SK-N-SH (cell line): ENCODE results near the gene KDM4F. TPM values are rescaled to one million over a fixed set of nuclear protein-coding genes. Genes with fewer than 3 reads are reported as not detected.

Experiments
- CTCF ChIA-PET: fragments of 300-600, 350-600 bp; formaldehyde crosslinking; extraction: SDS; loops from one replicate; lab custom pipeline; 2021; lab: Yijun Ruan, JAX
- POLR2A ChIA-PET: fragments of 350-600 bp; sonication (Branson Sonifier 250); formaldehyde crosslinking; extraction: SDS; loops from one replicate; lab custom pipeline; 2020; ENCODE audit warnings: antibody characterized with exemption, inconsistent platforms; lab: Yijun Ruan, JAX
- DNase-seq: peaks from one replicate; pipeline ENCODE4 v3.0.0; 2012
- H2AFZ ChIP-seq: fragments of 200-600 bp; sonication (generic); 2 replicates; pipeline ENCODE4 v1.8.1; 2016; ENCODE audit warnings: antibody characterized with exemption, mild to moderate bottlenecking, low read depth
- H3F3A ChIP-seq: fragments of 200-600 bp; sonication (generic); replicated peaks from 2 replicates; pipeline ENCODE3; 2016; ENCODE audit warnings: antibody characterized with exemption, mild to moderate bottlenecking; ENCODE audit not compliant: insufficient read depth
- H3K27ac ChIP-seq, 2 experiments: fragments of 200-500 bp in 1 of 2; fragments of 200-600 bp in 1 of 2; sonication (Bioruptor generic) in 1 of 2; sonication (generic), shearing (Covaris generic) in 1 of 2; 2 replicates each; pipeline versions ENCODE4 v1.5.1 to v1.6.1; 2014 to 2016; ENCODE audit warnings: low read depth in 2 of 2, inconsistent platforms in 1 of 2, low read length in 1 of 2, mild to moderate bottlenecking in 1 of 2, mixed read lengths in 1 of 2
- H3K27me3 ChIP-seq: fragments of 200-600 bp; sonication (generic), shearing (Covaris generic); 2 replicates; pipeline ENCODE4 v1.6.1; 2016; ENCODE audit warnings: mixed run types; ENCODE audit not compliant: insufficient read depth
- H3K36me3 ChIP-seq, 2 experiments: fragments of 200-500 bp in 1 of 2; fragments of 200-600 bp in 1 of 2; sonication (Bioruptor generic) in 1 of 2; sonication (generic) in 1 of 2; replicated peaks in 1 of 2; 2 replicates each; pipeline versions ENCODE3 to v1.5.1; 2014 to 2016; ENCODE audit warnings: low read length in 1 of 2, mild to moderate bottlenecking in 1 of 2; ENCODE audit not compliant: insufficient read depth in 2 of 2, control insufficient read depth in 1 of 2
- H3K4me1 ChIP-seq, 2 experiments: fragments of 200-500 bp in 1 of 2; fragments of 200-600 bp in 1 of 2; sonication (Bioruptor generic) in 1 of 2; sonication (generic), shearing (Covaris generic) in 1 of 2; 2 replicates each; pipeline versions ENCODE4 v1.5.1 to v1.6.1; 2014 to 2016; ENCODE audit warnings: low read depth in 1 of 2, low read length in 1 of 2, mixed run types in 1 of 2; ENCODE audit not compliant: insufficient read depth in 2 of 2, control insufficient read depth in 1 of 2
- H3K4me2 ChIP-seq: fragments of 200-600 bp; sonication (generic), shearing (Covaris generic); 2 replicates; pipeline ENCODE4 v1.6.1; 2017; ENCODE audit warnings: mixed run types
- H3K4me3 ChIP-seq, 2 experiments: fragments of 200-500 bp in 1 of 2; fragments of 200-600 bp in 1 of 2; sonication (Bioruptor generic) in 1 of 2; sonication (generic), shearing (Covaris generic) in 1 of 2; 2 replicates each; pipeline versions ENCODE4 v1.5.1 to v1.8.1; 2014 to 2016; ENCODE audit warnings: low read depth in 2 of 2, inconsistent platforms in 1 of 2, low read length in 1 of 2, mild to moderate bottlenecking in 1 of 2, mixed read lengths in 1 of 2, moderate library complexity in 1 of 2
- H3K79me2 ChIP-seq: fragments of 200-600 bp; sonication (generic); 2 replicates; pipeline ENCODE4 v1.8.1; 2017; ENCODE audit warnings: mild to moderate bottlenecking; ENCODE audit not compliant: insufficient read depth
- H3K9ac ChIP-seq: fragments of 200-600 bp; sonication (generic); 2 replicates; pipeline ENCODE4 v1.6.1; 2017; ENCODE audit warnings: mixed run types
- H3K9me2 ChIP-seq: fragments of 200-600 bp; sonication (generic); 2 replicates; pipeline ENCODE4 v1.6.1; 2017; ENCODE audit warnings: mixed run types
- H3K9me3 ChIP-seq: fragments of 200-600 bp; sonication (generic); 2 replicates; pipeline ENCODE4 v1.6.1; 2017; ENCODE audit warnings: mixed run types, mild to moderate bottlenecking, moderate library complexity
- H4K20me1 ChIP-seq: fragments of 200-600 bp; sonication (generic); 2 replicates; pipeline ENCODE4 v1.6.1; 2017; ENCODE audit warnings: mild to moderate bottlenecking, mixed run types; ENCODE audit not compliant: insufficient read depth
- CHD2 ChIP-seq: fragments of 150-350 bp; IDR thresholded peaks from 2 replicates; pipeline ENCODE4 v1.6.1; 2018; ENCODE audit warnings: low read length; ENCODE audit not compliant: partially characterized antibody
- EP300 ChIP-seq, 2 experiments: IDR thresholded peaks; 2 replicates each; pipeline versions ENCODE4 v1.4.0 to v1.6.1; 2012; ENCODE audit warnings: borderline replicate concordance in 1 of 2, low read depth in 1 of 2, low read length in 1 of 2
- EZH2phosphoT487 ChIP-seq: fragments of 200-600 bp; sonication (generic); IDR thresholded peaks from 2 replicates; pipeline ENCODE4 v1.6.1; 2017; ENCODE audit warnings: low read depth, mixed run types, mild to moderate bottlenecking, antibody characterized with exemption, moderate library complexity, borderline replicate concordance
- FOXJ3 ChIP-seq: sonication (generic); formaldehyde crosslinking; IDR thresholded peaks from 2 replicates; pipeline ENCODE4 v1.5.1; 2020; ENCODE audit warnings: mild to moderate bottlenecking, missing genetic modification reagents
- JUND ChIP-seq: IDR thresholded peaks from 2 replicates; pipeline ENCODE4 v1.4.0; 2012
- MAX ChIP-seq: IDR thresholded peaks from 2 replicates; pipeline ENCODE4 v1.4.0; 2012; ENCODE audit warnings: low read depth
- NFIC ChIP-seq: IDR thresholded peaks from 2 replicates; pipeline ENCODE4 v1.4.0; 2012; ENCODE audit warnings: borderline replicate concordance
- NRF1 ChIP-seq: IDR thresholded peaks from 2 replicates; pipeline ENCODE4 v1.6.1; 2012; ENCODE audit warnings: low read depth, mild to moderate bottlenecking, low read length
- POLR2AphosphoS5 ChIP-seq: IDR thresholded peaks from 2 replicates; pipeline ENCODE4 v1.6.1; 2012; ENCODE audit warnings: low read depth, low read length
- RAD21 ChIP-seq: IDR thresholded peaks from 2 replicates; pipeline ENCODE4 v1.6.1; 2012; ENCODE audit warnings: mild to moderate bottlenecking, low read length
- RCOR1 ChIP-seq: fragments of 150-350 bp; IDR thresholded peaks from 2 replicates; pipeline ENCODE4 v1.6.1; 2017; ENCODE audit warnings: antibody characterized with exemption, low read length
- REST ChIP-seq: IDR thresholded peaks from 2 replicates; pipeline ENCODE4 v1.6.1; 2012; ENCODE audit warnings: mild to moderate bottlenecking, low read depth, low read length, moderate library complexity
- RFX5 ChIP-seq: IDR thresholded peaks from 2 replicates; pipeline ENCODE4 v1.6.1; 2012; ENCODE audit warnings: mild to moderate bottlenecking, improper control_type of control experiment, low read length
- TAF1 ChIP-seq: IDR thresholded peaks from 2 replicates; pipeline ENCODE4 v1.6.1; 2012; ENCODE audit warnings: low read depth, mild to moderate bottlenecking, low read length, moderate library complexity, borderline replicate concordance
- TEAD4 ChIP-seq: IDR thresholded peaks from 2 replicates; pipeline ENCODE4 v1.4.0; 2012; ENCODE audit warnings: mild to moderate bottlenecking, borderline replicate concordance; ENCODE audit not compliant: insufficient read depth
- YY1 ChIP-seq: IDR thresholded peaks from 2 replicates; pipeline ENCODE4 v1.4.0; 2012; ENCODE audit warnings: low read depth, mild to moderate bottlenecking
- WGBS: methylation state at CpG from one replicate; pipeline ENCODE4 v1.1.6; 2017; ENCODE audit warnings: low lambda C conversion rate; 5-methylcytosine and 5-hydroxymethylcytosine counted together
- polyA plus RNA-seq, 3 experiments: library from polyadenylated mRNA; depleted of rRNA; stranded (reverse); fragments of >200 nt; gene quantifications; 2 replicates each; pipeline ENCODE4 v1.2.3, GENCODE V29; 2012
- TF ChIP-seq, protein P1 (sequence below): fragments of 150-350 bp; IDR thresholded peaks from 2 replicates; pipeline ENCODE4 v1.6.1; 2017; ENCODE audit warnings: antibody characterized with exemption, low read length, low read depth, borderline replicate concordance
- TF ChIP-seq, protein P2 (sequence below): IDR thresholded peaks from 2 replicates; pipeline ENCODE4 v1.4.0; 2012; ENCODE audit warnings: low read depth, borderline replicate concordance
- TF ChIP-seq, protein P3 (sequence below): fragments of 150-350 bp; IDR thresholded peaks from 2 replicates; pipeline ENCODE4 v1.6.1; 2016; ENCODE audit warnings: mild to moderate bottlenecking, low read depth, low read length
- TF ChIP-seq, protein P4 (sequence below): IDR thresholded peaks from 2 replicates; pipeline ENCODE4; 2012

KDM4F gene
- polyA plus RNA-seq, 1 of the 3 experiments (the other 2 are of a cell fraction), result not detected

DNA sequence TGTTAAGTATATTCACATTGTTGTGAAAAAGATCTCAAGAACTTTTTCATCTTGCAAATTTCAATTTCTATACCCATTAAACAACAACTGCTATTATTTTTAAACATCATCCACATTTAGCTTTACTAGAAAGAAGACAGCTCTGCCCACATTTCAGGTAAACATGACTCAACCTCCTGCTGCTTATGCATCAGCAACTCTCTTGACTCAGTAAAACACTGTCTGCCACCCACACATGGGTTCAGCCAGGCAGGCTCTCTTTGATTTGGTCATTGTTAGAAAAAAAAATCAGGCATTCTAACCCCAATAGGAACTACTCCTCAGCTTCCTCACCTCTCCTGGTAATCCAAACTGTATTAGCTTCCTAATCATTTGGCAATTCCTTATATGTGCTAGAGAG lies 35.3 kb downstream of the KDM4F start (continued):
- TF ChIP-seq, protein P1, sequence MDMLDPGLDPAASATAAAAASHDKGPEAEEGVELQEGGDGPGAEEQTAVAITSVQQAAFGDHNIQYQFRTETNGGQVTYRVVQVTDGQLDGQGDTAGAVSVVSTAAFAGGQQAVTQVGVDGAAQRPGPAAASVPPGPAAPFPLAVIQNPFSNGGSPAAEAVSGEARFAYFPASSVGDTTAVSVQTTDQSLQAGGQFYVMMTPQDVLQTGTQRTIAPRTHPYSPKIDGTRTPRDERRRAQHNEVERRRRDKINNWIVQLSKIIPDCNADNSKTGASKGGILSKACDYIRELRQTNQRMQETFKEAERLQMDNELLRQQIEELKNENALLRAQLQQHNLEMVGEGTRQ, result no peak
- TF ChIP-seq, protein P2, sequence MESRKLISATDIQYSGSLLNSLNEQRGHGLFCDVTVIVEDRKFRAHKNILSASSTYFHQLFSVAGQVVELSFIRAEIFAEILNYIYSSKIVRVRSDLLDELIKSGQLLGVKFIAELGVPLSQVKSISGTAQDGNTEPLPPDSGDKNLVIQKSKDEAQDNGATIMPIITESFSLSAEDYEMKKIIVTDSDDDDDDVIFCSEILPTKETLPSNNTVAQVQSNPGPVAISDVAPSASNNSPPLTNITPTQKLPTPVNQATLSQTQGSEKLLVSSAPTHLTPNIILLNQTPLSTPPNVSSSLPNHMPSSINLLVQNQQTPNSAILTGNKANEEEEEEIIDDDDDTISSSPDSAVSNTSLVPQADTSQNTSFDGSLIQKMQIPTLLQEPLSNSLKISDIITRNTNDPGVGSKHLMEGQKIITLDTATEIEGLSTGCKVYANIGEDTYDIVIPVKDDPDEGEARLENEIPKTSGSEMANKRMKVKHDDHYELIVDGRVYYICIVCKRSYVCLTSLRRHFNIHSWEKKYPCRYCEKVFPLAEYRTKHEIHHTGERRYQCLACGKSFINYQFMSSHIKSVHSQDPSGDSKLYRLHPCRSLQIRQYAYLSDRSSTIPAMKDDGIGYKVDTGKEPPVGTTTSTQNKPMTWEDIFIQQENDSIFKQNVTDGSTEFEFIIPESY, result no peak

DNA sequence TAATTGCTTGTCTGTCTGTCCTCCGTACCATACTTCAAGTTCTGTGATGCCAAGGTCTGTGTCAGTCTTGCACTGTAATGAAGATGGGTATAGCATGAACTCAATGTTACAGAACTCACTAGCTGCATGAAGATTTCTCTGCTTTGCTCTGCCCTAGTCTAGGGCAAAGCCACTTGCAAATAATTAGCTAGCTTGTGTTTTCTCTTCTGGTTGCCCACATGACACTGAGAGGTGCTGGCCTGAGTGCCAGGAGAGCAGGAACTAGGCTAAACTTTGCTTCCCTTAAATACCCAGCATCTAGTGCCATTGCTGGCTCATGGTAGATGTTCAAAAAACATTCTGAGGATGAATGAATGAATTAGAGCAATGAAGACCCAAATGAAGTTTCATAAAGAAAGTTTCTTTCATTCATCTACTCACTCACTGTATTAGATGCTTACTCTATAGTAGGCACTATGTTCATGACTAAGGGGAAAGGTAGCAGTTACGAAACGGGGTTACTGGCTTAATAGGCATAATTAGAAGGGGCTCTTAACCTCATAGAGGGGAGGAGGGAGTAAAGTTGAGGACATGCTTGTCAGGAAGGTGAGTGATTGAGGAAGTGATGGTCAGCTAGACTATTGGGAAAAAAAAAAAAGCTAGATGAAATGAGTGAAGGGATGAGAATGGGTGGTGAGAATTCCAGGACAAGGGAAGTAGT lies 36.0 kb downstream of the KDM4F start:
- no peaks in the 10 kb centered on the region for H3K36me3 ChIP-seq
- H3K4me2 ChIP-seq, result no peak overlapping the region
- H4K20me1 ChIP-seq, result no peaks in the 10 kb centered on the region
- H3F3A ChIP-seq, result no peaks in the 10 kb centered on the region
- H3K9ac ChIP-seq, result no peak overlapping the region
- H2AFZ ChIP-seq, result no peak overlapping the region
- no peaks in the 10 kb centered on the region for H3K79me2 ChIP-seq
- ChIA-PET CTCF (interaction anchor here (1.4 kb wide), 1 partner anchor 17 kb away, joined by 5 read pairs; no protein-coding TSS in a partner anchor), POLR2A (interaction anchor here (0.6 kb wide), 1 partner anchor 135 kb away, joined by 3 read pairs; no protein-coding TSS in a partner anchor)
- no peak overlapping the region for H3K27ac ChIP-seq
- WGBS, result 79% methylated on average over 3 of the region's 3 CpGs
- no peak overlapping the region for H3K4me3 ChIP-seq
- H3K4me1 ChIP-seq, result peaks cover 0 to 4% of the 10 kb centered on the region in 2 experiments; a peak in 1 of 4 replicates
- no peaks in the 10 kb centered on the region for H3K9me2 ChIP-seq
- TF ChIP-seq FOXJ3 (no peak), NRF1 (no peak), EZH2phosphoT487 (no peak), RCOR1 (no peak), RFX5 (no peak), NFIC (no peak), JUND (no peak), TEAD4 (no peak), REST (no peak), CHD2 (no peak), POLR2AphosphoS5 (no peak), RAD21 (no peak), MAX (no peak), YY1 (no peak), TAF1 (no peak), EP300 (IDR thresholded peaks at IDR 0.05; ENCODE audit: borderline replicate concordance in 1 of 2, low read depth in 1 of 2, low read length in 1 of 2) (no peak)
- TF ChIP-seq, protein P3, sequence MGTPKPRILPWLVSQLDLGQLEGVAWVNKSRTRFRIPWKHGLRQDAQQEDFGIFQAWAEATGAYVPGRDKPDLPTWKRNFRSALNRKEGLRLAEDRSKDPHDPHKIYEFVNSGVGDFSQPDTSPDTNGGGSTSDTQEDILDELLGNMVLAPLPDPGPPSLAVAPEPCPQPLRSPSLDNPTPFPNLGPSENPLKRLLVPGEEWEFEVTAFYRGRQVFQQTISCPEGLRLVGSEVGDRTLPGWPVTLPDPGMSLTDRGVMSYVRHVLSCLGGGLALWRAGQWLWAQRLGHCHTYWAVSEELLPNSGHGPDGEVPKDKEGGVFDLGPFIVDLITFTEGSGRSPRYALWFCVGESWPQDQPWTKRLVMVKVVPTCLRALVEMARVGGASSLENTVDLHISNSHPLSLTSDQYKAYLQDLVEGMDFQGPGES, result no peak
- TF ChIP-seq, protein P4, sequence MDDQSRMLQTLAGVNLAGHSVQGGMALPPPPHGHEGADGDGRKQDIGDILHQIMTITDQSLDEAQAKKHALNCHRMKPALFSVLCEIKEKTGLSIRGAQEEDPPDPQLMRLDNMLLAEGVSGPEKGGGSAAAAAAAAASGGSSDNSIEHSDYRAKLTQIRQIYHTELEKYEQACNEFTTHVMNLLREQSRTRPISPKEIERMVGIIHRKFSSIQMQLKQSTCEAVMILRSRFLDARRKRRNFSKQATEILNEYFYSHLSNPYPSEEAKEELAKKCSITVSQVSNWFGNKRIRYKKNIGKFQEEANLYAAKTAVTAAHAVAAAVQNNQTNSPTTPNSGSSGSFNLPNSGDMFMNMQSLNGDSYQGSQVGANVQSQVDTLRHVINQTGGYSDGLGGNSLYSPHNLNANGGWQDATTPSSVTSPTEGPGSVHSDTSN, result no peak
- TF ChIP-seq, protein P1, result no peak
- DNase-seq, result no peak
- H3K27me3 ChIP-seq, result no peaks in the 10 kb centered on the region
- no peaks in the 10 kb centered on the region for H3K9me3 ChIP-seq
